ENCODE measurements around the gene COL5A1.

Gene COL5A1

GRCh38 chr9:134611046-134611445, 30.6 kb upstream of the COL5A1 start:
- H3K4me3 ChIP-seq (ENCODE audit: low read length), result no peak overlapping the region
- no peak for DNase-seq (ENCODE audit: low read depth)
- TF ChIP-seq, protein P1, sequence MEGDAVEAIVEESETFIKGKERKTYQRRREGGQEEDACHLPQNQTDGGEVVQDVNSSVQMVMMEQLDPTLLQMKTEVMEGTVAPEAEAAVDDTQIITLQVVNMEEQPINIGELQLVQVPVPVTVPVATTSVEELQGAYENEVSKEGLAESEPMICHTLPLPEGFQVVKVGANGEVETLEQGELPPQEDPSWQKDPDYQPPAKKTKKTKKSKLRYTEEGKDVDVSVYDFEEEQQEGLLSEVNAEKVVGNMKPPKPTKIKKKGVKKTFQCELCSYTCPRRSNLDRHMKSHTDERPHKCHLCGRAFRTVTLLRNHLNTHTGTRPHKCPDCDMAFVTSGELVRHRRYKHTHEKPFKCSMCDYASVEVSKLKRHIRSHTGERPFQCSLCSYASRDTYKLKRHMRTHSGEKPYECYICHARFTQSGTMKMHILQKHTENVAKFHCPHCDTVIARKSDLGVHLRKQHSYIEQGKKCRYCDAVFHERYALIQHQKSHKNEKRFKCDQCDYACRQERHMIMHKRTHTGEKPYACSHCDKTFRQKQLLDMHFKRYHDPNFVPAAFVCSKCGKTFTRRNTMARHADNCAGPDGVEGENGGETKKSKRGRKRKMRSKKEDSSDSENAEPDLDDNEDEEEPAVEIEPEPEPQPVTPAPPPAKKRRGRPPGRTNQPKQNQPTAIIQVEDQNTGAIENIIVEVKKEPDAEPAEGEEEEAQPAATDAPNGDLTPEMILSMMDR (conservative IDR thresholded peaks at IDR 0.05; ENCODE audit: low read length), result no peak

DNA sequence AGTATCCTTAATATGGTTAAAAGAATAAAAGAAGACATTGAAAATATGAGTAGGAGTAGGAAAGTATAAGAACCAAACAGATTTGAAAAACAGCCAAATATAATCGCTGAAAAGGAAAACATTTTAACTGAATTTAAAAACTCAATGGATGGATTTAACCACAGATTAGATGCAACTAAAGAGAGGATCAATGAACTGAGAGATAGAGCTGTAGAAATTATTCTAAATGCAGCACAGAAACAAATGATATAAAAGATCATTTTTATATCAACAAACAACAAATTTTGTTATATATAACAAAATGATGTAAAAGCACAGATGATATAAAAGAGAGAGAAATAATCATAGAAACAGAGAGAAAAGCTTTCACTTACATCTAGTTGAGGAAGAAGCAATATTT, 29.3 kb upstream of the COL5A1 start:
- TF ChIP-seq, protein P1 (conservative IDR thresholded peaks at IDR 0.05; ENCODE audit: low read length), result no peak
- no peak overlapping the region for H3K4me3 ChIP-seq (ENCODE audit: low read length)
- DNase-seq (ENCODE audit: low read depth), result no peak

DNA sequence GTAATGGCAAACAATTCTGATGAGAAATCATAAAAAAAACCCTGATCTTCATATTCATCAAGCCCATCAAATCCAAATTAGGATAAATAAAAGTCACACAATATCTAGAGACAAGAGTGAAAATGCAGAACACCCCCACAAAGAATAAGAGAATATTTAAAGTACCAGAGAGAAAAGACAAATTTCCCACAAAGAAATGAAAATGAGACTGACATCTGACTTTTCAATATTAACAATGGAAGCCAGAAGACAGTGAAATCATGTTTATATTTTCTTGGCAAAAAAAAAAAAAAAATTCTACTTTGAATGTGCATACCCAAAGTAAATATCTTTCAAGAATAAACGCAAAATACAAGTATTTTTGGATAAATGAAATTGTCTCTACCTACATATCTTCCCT, 28.9 kb upstream of the COL5A1 start:
- TF ChIP-seq, protein P1 (conservative IDR thresholded peaks at IDR 0.05; ENCODE audit: low read length), result no peak

DNA sequence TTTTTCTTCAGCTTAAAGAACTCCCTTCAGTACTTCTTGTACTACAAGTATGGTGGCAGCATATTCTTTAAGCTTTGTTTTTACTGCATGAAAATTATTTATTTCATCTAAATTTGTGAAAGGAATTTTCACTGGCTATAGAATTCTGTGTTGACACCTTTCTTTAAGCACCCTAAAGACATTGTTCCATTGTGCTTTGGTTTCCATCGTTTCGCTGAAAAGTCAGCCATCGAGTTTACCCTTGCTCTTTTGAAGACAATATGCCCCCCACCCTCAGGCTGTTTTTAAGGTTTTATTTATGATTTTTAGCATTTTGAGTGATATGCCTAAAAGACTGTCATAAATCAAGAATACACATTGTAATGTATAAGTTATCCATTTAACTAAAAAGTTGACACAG, 27.3 kb upstream of the COL5A1 start:
- no peak overlapping the region for H3K4me3 ChIP-seq (ENCODE audit: low read length)
- TF ChIP-seq, protein P1 (conservative IDR thresholded peaks at IDR 0.05; ENCODE audit: low read length), result no peak
- no peak for DNase-seq (ENCODE audit: low read depth)

More for the DNA sequence above, 28.9 kb upstream of the COL5A1 start:
- no peak for DNase-seq (ENCODE audit: low read depth)
- H3K4me3 ChIP-seq (ENCODE audit: low read length), result no peak overlapping the region

DNA sequence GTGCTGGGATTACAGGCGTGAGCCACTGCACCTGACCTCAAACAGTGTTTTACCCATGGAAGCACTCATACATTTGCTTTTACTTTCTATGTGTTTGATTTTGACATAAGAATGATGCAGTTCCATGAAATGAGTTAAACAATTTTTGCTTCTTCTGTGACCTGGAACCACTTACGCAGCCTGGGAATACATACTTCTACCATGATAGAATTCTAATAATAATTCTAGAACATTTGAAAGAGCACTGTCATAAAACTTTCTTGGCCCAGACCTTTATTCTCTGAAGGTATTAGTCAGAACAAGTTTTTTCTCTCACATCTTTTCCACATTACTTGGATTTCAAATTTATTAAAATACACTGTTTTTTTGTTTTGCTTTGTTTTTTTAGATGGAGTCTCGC, 25.3 kb upstream of the COL5A1 start:
- H3K4me3 ChIP-seq (ENCODE audit: low read length), result no peak overlapping the region
- TF ChIP-seq, protein P1 (conservative IDR thresholded peaks at IDR 0.05; ENCODE audit: low read length), result no peak
- DNase-seq (ENCODE audit: low read depth), result peak; percentile 51

GRCh38 chr9:134617246-134617645, 24.4 kb upstream of the COL5A1 start:
- no peak for DNase-seq (ENCODE audit: low read depth)
- H3K4me3 ChIP-seq (ENCODE audit: low read length), result no peak overlapping the region
- TF ChIP-seq, protein P1 (conservative IDR thresholded peaks at IDR 0.05; ENCODE audit: low read length), result no peak

- no peak overlapping the region for H3K4me3 ChIP-seq (ENCODE audit: low read length)
Observed at GRCh38 chr9:134617836-134618162, 23.8 kb upstream of the COL5A1 start.

More at GRCh38 chr9:134617836-134618162, 23.8 kb upstream of the COL5A1 start:
- DNase-seq (ENCODE audit: low read depth), result no peak
- TF ChIP-seq, protein P1 (conservative IDR thresholded peaks at IDR 0.05; ENCODE audit: low read length), result no peak
